Mucosa of descending colon (tissue), 3 donors: ENCODE data around the gene FIG4. TPM values are rescaled to one million over a fixed set of nuclear protein-coding genes. Genes with fewer than 3 reads are reported as not detected.
"Not testable (repeated sequence)": the region's sequence is repeated elsewhere in the genome, so short reads cannot be mapped to it uniquely, and the experiment has no call there.

ENCODE experiments used
- ATAC-seq: fragments of 200-7000 bp; cut with Tn5 transposase; one replicate; pipeline ENCODE4 v1.9.1; 2020; ENCODE audit warnings: mild to moderate bottlenecking, moderate library complexity
- DNase-seq, 3 donors: peaks; one replicate each; pipeline ENCODE4 v3.0.0-alpha.2; 2020
- H3K36me3 ChIP-seq: fragments of 200-600 bp; one replicate; pipeline ENCODE4 v1.8.0; 2021; ENCODE audit warnings: low read depth, mild to moderate bottlenecking
- H3K4me1 ChIP-seq: fragments of 200-600 bp; one replicate; pipeline ENCODE4 v1.8.0; 2021; ENCODE audit warnings: low read depth, mild to moderate bottlenecking
- H3K4me3 ChIP-seq: fragments of 200-600 bp; one replicate; pipeline ENCODE4 v1.8.0; 2021; ENCODE audit warnings: mild to moderate bottlenecking
- H3K9me3 ChIP-seq: fragments of 200-600 bp; one replicate; pipeline ENCODE4 v1.8.0; 2021; ENCODE audit warnings: mild to moderate bottlenecking
- intact Hi-C, 2 donors: fragments of 100-400 bp; cut with DNase I in 1 of 2; cut with micrococcal nuclease in 1 of 2; formaldehyde crosslinking; loops; one replicate each; pipeline versions ENCODE4 v1.11.0 to v1.11.1; 2022; cut with DNase I, micrococcal nuclease
- total RNA-seq, 3 donors: library from RNA; stranded (reverse); fragmentation: NEBNext Ultra II Directional in 2 of 3; extraction: Animal tissue kit (Norgen Biotek cat#: 25700) in 2 of 3; gene quantifications; one replicate each; pipeline versions ENCODE4 v1.2.1 to v1.2.4, GENCODE V29; 2021 to 2023
- TF ChIP-seq, protein P1 (sequence below): fragments of 200-600 bp; IDR thresholded peaks from one replicate; pipeline ENCODE4 v1.8.0; 2022; ENCODE audit warnings: antibody characterized with exemption, mild to moderate bottlenecking
- donor health status: DM: no; HTN: no; CAD: no; lungs with moderate emphysema.
- donor health status: DM: no; HTN: no; CAD: no.
- donor health status: DM: no; HTN: yes; CAD: no.

The FIG4 gene
- total RNA-seq, 3 donors from 2014 or later = 14.9 to 18.6 (median 15.9) TPM

DNA sequence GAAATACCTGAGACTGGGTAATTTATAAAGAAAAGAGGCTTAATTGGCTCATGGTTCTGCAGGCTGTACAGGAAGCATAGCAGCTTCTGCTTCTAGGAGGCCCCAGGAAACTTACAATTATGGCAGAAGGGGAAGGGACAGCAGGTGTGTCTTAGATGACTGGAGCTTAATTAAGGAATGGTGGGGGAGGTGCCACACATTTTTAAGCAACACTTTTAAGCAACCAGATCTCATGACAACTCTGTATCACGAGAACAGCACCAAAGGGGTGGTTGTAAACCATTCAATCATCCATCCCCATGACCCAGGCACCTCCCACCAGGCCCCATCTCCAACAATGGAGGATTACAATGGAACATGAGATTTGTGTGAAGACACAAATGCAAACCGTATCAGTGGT lies 26.9 kb downstream of the FIG4 start:
- no peak for ATAC-seq
- Histone ChIP-seq H3K4me3 (no peak overlapping the region), H3K9me3 (no peaks in the 10 kb centered on the region), H3K36me3 (no peaks in the 10 kb centered on the region), H3K4me1 (no peaks in the 10 kb centered on the region)
- no peak for DNase-seq
- TF ChIP-seq, protein P1, sequence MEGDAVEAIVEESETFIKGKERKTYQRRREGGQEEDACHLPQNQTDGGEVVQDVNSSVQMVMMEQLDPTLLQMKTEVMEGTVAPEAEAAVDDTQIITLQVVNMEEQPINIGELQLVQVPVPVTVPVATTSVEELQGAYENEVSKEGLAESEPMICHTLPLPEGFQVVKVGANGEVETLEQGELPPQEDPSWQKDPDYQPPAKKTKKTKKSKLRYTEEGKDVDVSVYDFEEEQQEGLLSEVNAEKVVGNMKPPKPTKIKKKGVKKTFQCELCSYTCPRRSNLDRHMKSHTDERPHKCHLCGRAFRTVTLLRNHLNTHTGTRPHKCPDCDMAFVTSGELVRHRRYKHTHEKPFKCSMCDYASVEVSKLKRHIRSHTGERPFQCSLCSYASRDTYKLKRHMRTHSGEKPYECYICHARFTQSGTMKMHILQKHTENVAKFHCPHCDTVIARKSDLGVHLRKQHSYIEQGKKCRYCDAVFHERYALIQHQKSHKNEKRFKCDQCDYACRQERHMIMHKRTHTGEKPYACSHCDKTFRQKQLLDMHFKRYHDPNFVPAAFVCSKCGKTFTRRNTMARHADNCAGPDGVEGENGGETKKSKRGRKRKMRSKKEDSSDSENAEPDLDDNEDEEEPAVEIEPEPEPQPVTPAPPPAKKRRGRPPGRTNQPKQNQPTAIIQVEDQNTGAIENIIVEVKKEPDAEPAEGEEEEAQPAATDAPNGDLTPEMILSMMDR = no peak
- intact Hi-C loops = no loop called here

DNA sequence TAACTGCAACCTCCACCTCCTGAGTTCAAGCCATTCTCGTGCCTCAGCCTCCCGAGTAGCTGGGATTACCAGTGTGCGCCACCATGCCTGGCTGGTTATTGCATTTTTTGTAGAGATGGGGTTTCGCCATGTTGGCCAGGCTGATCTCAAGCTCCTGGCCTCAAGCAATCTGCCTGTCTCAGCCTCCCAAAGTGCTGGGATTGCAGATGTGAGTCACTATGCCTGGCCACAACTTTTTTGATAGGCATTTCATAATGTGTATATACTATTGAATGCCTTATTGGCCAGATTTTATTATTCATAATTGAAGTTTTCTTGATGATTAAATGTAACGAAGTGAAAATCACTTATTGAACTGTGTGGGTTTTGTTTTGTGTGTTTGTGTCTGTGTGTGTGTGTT lies 27.9 kb downstream of the FIG4 start:
- intact Hi-C loops = no loop called here
- no peaks in the 10 kb centered on the region for H3K36me3 ChIP-seq
- ATAC-seq (no peak), DNase-seq (no peak)
- no peak overlapping the region for H3K4me3 ChIP-seq
- H3K4me1 ChIP-seq = no peaks in the 10 kb centered on the region
- H3K9me3 ChIP-seq = no peaks in the 10 kb centered on the region
- TF ChIP-seq, protein P1 = no peak

DNA sequence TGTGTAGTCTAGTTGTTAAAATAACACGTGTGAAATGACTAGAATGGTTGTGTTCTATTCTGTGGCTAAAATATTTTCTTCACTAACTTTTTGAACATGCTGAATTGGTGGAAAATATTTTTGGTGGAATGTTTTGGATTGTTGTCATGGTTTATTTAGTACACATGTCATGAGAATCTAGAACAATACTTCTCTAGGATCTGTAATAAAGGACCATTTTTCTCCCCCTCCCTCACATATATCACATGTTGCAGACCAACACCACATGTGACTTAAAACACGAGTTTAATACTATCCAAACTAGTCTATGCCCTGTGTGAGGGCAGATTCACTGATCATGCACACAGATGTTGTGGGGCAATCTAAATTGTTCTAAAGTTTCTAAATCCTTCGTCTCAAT lies 29.2 kb downstream of the FIG4 start:
- intact Hi-C loops = no loop called here
- Histone ChIP-seq H3K9me3 (no peaks in the 10 kb centered on the region), H3K4me3 (no peak overlapping the region), H3K4me1 (no peaks in the 10 kb centered on the region), H3K36me3 (no peaks in the 10 kb centered on the region)
- ATAC-seq (no peak), DNase-seq (no peak)
- TF ChIP-seq, protein P1 = no peak

DNA sequence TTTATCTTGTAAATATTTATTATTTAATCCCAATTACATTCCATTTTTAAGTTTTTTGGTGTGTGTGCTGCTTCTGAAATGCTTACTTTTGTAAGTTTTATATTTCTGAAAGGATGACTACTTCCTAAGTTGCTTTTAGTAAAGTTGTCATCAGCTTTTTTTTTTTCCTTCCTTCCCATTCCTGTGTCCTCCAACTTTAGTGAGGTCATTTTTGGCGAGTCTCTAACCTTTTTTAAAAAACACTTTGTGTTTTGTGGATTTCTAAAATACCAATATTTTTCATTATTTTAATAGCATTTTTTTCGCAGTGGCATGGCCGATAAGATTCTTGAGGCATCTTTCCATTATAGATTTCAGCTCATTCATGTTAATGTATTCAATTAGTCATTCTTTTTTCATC lies 30.9 kb downstream of the FIG4 start:
- TF ChIP-seq, protein P1 = no peak
- DNase-seq (no peak), ATAC-seq (no peak)
- no peaks in the 10 kb centered on the region for H3K4me1 ChIP-seq
- intact Hi-C loops = no loop called here
- H3K4me3 ChIP-seq = no peak overlapping the region
- no peaks in the 10 kb centered on the region for H3K9me3 ChIP-seq
- H3K36me3 ChIP-seq = no peaks in the 10 kb centered on the region

DNA sequence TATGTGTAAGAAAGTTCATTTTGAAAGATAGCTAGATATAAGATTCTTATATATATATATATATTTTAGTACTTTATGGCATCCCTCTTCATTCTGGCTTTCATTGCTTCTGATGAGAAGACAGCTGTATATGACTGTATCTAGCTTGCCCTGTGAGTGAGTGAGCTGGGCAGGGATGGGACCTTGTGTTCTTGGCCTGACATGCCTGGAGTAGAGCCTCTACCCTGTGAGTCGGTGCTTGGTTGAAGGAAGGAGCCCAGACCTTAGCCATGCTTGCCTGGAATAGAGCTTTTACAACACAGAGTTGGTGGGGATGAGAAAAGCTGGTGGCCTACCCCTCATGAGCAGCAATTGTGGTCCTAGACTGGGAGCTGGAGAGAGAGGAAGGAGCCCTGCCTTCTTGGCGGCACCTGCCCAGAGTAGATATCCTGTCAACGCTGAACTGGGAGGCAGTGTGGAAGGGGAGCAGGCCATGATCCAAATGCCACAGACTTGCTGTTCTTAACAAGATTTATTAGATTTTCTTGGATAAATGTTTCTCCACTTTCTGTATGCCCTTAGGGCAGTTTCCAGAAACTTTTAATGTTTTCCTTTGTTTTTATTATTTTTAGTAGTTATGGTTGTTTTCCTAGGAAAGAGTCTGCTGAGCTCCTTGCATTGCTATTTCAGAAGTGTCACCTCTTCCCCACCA lies 31.6 kb downstream of the FIG4 start:
- no peak for DNase-seq
- Histone ChIP-seq H3K4me3 (no peak overlapping the region), H3K36me3 (no peaks in the 10 kb centered on the region), H3K9me3 (no peaks in the 10 kb centered on the region), H3K4me1 (no peaks in the 10 kb centered on the region)
- intact Hi-C loops = no loop called here
- ATAC-seq = no peak
- TF ChIP-seq, protein P1 = no peak

DNA sequence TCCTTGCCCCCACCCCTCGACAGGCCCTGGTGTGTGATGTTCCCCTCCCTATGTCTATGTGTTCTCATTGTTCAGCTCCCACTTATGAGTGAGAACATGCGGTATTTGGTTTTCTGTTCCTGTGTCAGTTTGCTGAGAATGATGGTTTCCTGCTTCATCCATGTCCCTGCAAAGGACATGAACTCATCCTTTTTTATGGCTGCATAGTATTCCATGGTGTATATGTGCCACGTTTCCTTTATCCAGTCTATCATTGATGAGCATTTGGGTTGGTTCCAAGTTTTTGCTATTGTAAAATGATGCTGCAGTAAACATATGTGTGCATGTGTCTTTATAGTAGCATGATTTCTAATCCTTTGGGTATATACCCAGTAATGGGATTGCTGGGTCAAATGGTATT lies 34.2 kb downstream of the FIG4 start:
- intact Hi-C loops = not testable (repeated sequence)

More for the DNA sequence above, 34.2 kb downstream of the FIG4 start:
- not testable (repeated sequence) for H3K4me1 ChIP-seq, H3K36me3 ChIP-seq, DNase-seq, H3K4me3 ChIP-seq, H3K9me3 ChIP-seq, ATAC-seq
